WERI-Rb-1 (cell line): ENCODE data around the gene SELENBP1.

Experiments
- DNase-seq: peaks from one replicate; pipeline ENCODE4 v3.0.0-alpha.2; 2020
- H3K27ac ChIP-seq: fragments of 250-450 bp; sonication (Bioruptor Pico); 2 replicates; pipeline ENCODE4 v1.5.1; 2020; ENCODE audit warnings: mild to moderate bottlenecking, moderate library complexity
- H3K27me3 ChIP-seq: fragments of 250-450 bp; sonication (Bioruptor Pico); 2 replicates; pipeline ENCODE4 v1.5.1; 2021; ENCODE audit warnings: mild to moderate bottlenecking, low read depth, moderate library complexity; ENCODE audit not compliant: insufficient read depth, severe bottlenecking
- H3K36me3 ChIP-seq: fragments of 250-450 bp; sonication (Bioruptor Pico); 2 replicates; pipeline ENCODE4 v1.5.1; 2020; ENCODE audit warnings: mild to moderate bottlenecking, moderate library complexity
- H3K4me3 ChIP-seq: 2 replicates; pipeline ENCODE4 v1.5.1; 2011; ENCODE audit warnings: low read depth, mild to moderate bottlenecking, control low read depth, low read length
- H3K9me3 ChIP-seq: fragments of 250-450 bp; sonication (Bioruptor Pico); 2 replicates; pipeline ENCODE4 v1.5.1; 2021; ENCODE audit warnings: mild to moderate bottlenecking, moderate library complexity; ENCODE audit not compliant: severe bottlenecking
- CTCF ChIP-seq: IDR thresholded peaks from 2 replicates; pipeline ENCODE4 v1.5.1; 2011; ENCODE audit warnings: low read depth, mild to moderate bottlenecking, control low read depth, inconsistent platforms, low read length

Gene SELENBP1

DNA sequence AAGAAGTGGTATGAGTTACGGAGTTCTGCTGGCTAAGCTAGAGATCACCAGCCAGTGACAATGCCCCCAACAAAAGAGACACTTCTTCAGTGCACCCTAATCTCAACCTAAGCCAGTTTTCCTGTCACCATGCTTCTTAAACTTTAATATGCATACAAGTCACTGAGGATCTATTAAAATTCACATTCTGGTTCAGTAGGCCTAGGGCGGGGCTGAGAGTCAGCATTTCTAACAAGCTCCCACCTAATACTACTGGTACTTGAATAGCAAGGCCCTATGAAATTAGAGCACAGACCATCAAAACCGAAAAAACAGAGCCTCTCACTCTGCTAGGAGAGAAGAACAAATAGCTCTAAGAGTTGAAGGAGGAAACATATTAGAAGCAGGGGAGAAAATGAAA, 34.8 kb upstream of the SELENBP1 start:
- H3K36me3 ChIP-seq = peaks cover 99% of the 10 kb centered on the region
- no peaks in the 10 kb centered on the region for H3K9me3 ChIP-seq
- H3K4me3 ChIP-seq = no peak overlapping the region
- no peak for TF ChIP-seq CTCF
- no peaks in the 10 kb centered on the region for H3K27me3 ChIP-seq
- DNase-seq = no peak
- H3K27ac ChIP-seq = no peak overlapping the region

DNA sequence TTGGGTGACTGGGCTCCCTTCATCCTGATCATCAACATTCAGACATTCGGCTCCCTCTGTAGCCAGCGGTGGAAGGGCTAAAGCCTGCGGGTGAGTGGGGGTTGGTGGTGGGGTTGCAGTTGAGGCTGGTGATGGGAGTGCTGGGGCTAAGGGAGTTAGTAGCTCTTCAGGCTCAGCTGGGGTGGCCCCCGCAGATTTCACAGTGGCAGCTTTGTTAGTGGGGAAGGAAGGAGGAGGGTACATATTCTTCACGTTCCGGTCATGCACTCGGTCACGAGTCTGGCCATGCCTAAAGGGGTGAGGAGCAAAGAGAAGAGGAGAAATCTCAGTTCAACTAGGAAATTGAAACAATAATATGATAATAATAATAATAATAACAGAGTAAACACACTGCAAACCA, 33.7 kb upstream of the SELENBP1 start:
- Histone ChIP-seq H3K36me3 (peaks cover 99% of the 10 kb centered on the region), H3K4me3 (no peak overlapping the region), H3K27ac (no peak overlapping the region), H3K27me3 (no peaks in the 10 kb centered on the region), H3K9me3 (no peaks in the 10 kb centered on the region)
- DNase-seq = no peak
- TF ChIP-seq CTCF = no peak

DNA sequence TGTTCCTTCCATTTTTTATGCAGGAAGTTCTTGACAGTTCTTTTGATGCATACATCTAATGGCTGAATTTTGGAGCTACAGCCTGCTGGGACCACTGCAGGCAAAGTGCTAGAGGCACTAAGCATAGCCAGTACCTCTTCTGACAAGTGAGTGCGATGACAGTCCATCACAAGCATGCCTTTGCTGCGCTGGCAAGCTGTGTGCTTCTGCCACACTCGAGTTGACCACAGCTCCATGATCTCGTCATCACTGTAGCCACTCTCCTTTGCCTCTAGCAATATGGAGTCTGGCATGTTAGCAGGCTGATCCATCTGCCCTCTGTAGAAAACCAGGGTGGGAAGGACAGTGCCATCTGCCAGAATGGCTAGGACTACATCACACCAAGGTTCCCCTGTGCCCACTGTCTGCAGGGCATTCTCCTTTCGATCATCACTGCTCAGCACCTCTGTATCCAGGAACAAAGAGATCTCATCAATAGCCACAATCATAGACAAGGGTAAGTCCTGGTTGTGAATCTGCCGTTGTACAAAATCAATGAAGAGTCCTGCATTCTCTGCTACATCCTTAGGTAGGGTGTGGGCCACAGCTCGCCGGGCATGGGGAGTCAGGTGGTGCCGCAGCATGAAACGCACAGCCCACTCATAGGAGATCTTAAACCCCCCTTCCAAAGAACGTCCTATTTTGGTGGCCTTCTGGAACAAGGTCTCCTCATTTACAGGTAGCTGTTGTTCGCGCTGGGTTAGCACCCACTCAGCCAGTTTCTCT, 32.9 kb upstream of the SELENBP1 start:
- Histone ChIP-seq H3K9me3 (no peaks in the 10 kb centered on the region), H3K4me3 (no peak overlapping the region), H3K27ac (0 out of 2 replicates have a peak overlapping the region, but pooled peaks have one; percentile 1), H3K27me3 (no peaks in the 10 kb centered on the region), H3K36me3 (peaks cover 99% of the 10 kb centered on the region)
- TF ChIP-seq CTCF = no peak
- no peak for DNase-seq

GRCh38 chr1:151403612-151404011, 31.1 kb upstream of the SELENBP1 start:
- Histone ChIP-seq H3K9me3 (no peaks in the 10 kb centered on the region), H3K4me3 (no peak overlapping the region), H3K27me3 (no peaks in the 10 kb centered on the region), H3K36me3 (peaks cover 91% of the 10 kb centered on the region), H3K27ac (no peak overlapping the region)
- no peak for DNase-seq
- TF ChIP-seq CTCF = no peak

GRCh38 chr1:151402764-151403163, 30.3 kb upstream of the SELENBP1 start:
- H3K4me3 ChIP-seq = no peak overlapping the region
- H3K27ac ChIP-seq = no peak overlapping the region
- H3K36me3 ChIP-seq = peaks cover 84% of the 10 kb centered on the region
- no peaks in the 10 kb centered on the region for H3K27me3 ChIP-seq
- no peak for DNase-seq
- H3K9me3 ChIP-seq = no peaks in the 10 kb centered on the region
- TF ChIP-seq CTCF = no peak

DNA sequence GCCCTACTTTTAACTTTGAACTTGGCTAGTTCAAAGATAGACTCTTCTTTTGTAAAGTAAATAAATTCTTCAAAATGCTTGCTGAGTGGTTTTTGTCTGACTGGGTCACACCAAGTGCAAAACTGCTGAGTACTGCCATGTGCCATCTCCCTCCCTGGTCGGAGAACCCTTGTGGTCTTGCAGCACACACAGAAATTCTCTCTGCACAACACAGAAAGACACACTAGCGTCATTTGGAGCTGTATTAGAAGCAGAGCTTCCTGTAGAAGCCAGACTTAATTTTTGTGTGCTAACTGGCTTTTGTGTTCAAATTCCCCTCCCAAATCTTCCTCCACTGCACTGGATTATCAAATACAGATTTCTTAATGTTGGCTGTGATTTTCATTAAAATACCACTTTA, 29.4 kb upstream of the SELENBP1 start:
- H3K27me3 ChIP-seq = no peaks in the 10 kb centered on the region
- H3K27ac ChIP-seq = no peak overlapping the region
- H3K4me3 ChIP-seq = no peak overlapping the region
- H3K9me3 ChIP-seq = no peaks in the 10 kb centered on the region
- H3K36me3 ChIP-seq = peaks cover 75% of the 10 kb centered on the region
- DNase-seq = no peak
- TF ChIP-seq CTCF = no peak
